GM19023 (cell line): ENCODE results near the gene RTN4RL2.
A peak's percentile ranks its signal among the peaks of the same experiment; 100 is the strongest.

Experiments used
- ATAC-seq: cut with Tn5 transposase; IDR thresholded peaks from one replicate; pipeline ENCODE4 v1.9.1; 2021; ENCODE audit warnings: mild to moderate bottlenecking, moderate library complexity; ENCODE audit not compliant: unreplicated experiment

The RTN4RL2 gene

GRCh38 chr11:57461841-57462489 is 1.6 kb downstream of the RTN4RL2 start:
- no peak for ATAC-seq

- no peak for ATAC-seq
Observed at GRCh38 chr11:57462597-57462996, 2.3 kb downstream of the RTN4RL2 start.

GRCh38 chr11:57463671-57464538 is 3.6 kb downstream of the RTN4RL2 start:
- ATAC-seq, result no peak

GRCh38 chr11:57464539-57465181 is 4.3 kb downstream of the RTN4RL2 start:
- no peak for ATAC-seq

- no peak for ATAC-seq
Observed at GRCh38 chr11:57466680-57467079, 6.4 kb downstream of the RTN4RL2 start.

GRCh38 chr11:57467508-57468157 is 7.3 kb downstream of the RTN4RL2 start:
- ATAC-seq, result no peak

- no peak for ATAC-seq
Observed at GRCh38 chr11:57468276-57468675, 7.9 kb downstream of the RTN4RL2 start.

GRCh38 chr11:57469268-57469667 is 8.9 kb downstream of the RTN4RL2 start:
- no peak for ATAC-seq

- no peak for ATAC-seq
Observed at GRCh38 chr11:57471496-57471895, 11.2 kb downstream of the RTN4RL2 start.

GRCh38 chr11:57473285-57473841 is 13.0 kb downstream of the RTN4RL2 start:
- no peak for ATAC-seq

GRCh38 chr11:57474017-57474802 is 13.9 kb downstream of the RTN4RL2 start:
- peak; percentile 35 for ATAC-seq

- ATAC-seq, result no peak
Observed at GRCh38 chr11:57474803-57475115, 14.4 kb downstream of the RTN4RL2 start.

GRCh38 chr11:57475191-57475590 is 14.9 kb downstream of the RTN4RL2 start:
- no peak for ATAC-seq

GRCh38 chr11:57475671-57476046 is 15.3 kb downstream of the RTN4RL2 start:
- ATAC-seq, result no peak

GRCh38 chr11:57476047-57476756 is 15.9 kb downstream of the RTN4RL2 start:
- peak; percentile 36 for ATAC-seq

- ATAC-seq, result peak; percentile 49
Observed at GRCh38 chr11:57476757-57477506, 16.6 kb downstream of the RTN4RL2 start.

- ATAC-seq, result no peak
Observed at GRCh38 chr11:57477507-57478189, 17.3 kb downstream of the RTN4RL2 start.

- no peak for ATAC-seq
Observed at GRCh38 chr11:57479021-57479663, 18.8 kb downstream of the RTN4RL2 start.
